K562 (cell line): ENCODE data around the gene PIK3CD. TPM values are rescaled to one million over a fixed set of nuclear protein-coding genes. Genes with fewer than 3 reads are reported as not detected.

Experiments used
- ARNT ChIP-seq, 2 experiments: fragments of 450-650 bp; IDR thresholded peaks; 2 replicates each; pipeline ENCODE4 v1.6.1; 2016; ENCODE audit warnings: mild to moderate bottlenecking in 1 of 2
- BRF1 ChIP-seq: IDR thresholded peaks from 3 replicates; pipeline ENCODE4 v1.6.1; 2011; ENCODE audit warnings: borderline replicate concordance, mild to moderate bottlenecking; ENCODE audit not compliant: insufficient read length; ENCODE audit errors: extremely low read depth
- CBFA2T3 ChIP-seq: fragments of 450-650 bp; IDR thresholded peaks from 2 replicates; pipeline ENCODE4 v1.6.1; 2017
- CBFB ChIP-seq: sonication (generic); formaldehyde crosslinking; IDR thresholded peaks from 2 replicates; pipeline ENCODE4 v1.4.0; 2020; ENCODE audit warnings: mild to moderate bottlenecking, missing genetic modification reagents
- CREB3L1 ChIP-seq: fragments of 450-650 bp; IDR thresholded peaks from 2 replicates; pipeline ENCODE4 v1.6.1; 2014; ENCODE audit warnings: low read depth, mild to moderate bottlenecking, moderate library complexity, borderline replicate concordance
- DNMT1 ChIP-seq: fragments of 450-650 bp; IDR thresholded peaks from 2 replicates; pipeline ENCODE4 v1.6.1; 2016; ENCODE audit warnings: antibody characterized with exemption, mild to moderate bottlenecking
- ETV5 ChIP-seq: sonication (generic); formaldehyde crosslinking; IDR thresholded peaks from 2 replicates; pipeline ENCODE4 v1.4.0; 2020; ENCODE audit warnings: low read depth, mild to moderate bottlenecking, missing genetic modification reagents
- HDAC8 ChIP-seq: fragments of 450-650 bp; IDR thresholded peaks from 2 replicates; pipeline ENCODE4 v1.6.1; 2016; ENCODE audit warnings: mild to moderate bottlenecking, missing genetic modification characterization, moderate library complexity, missing compliant biosample characterization
- KLF13 ChIP-seq: fragments of 450-650 bp; IDR thresholded peaks from 2 replicates; pipeline ENCODE4 v1.6.1; 2016; ENCODE audit warnings: missing genetic modification characterization, low read depth, mild to moderate bottlenecking, missing compliant biosample characterization, moderate library complexity, borderline replicate concordance
- MED1 ChIP-seq: sonication (generic); formaldehyde crosslinking; IDR thresholded peaks from 2 replicates; pipeline ENCODE4 v1.8.1; 2023; ENCODE audit warnings: missing genetic modification reagents, borderline replicate concordance
- MNT ChIP-seq, 2 experiments: fragments of 450-650 bp; conservative IDR thresholded peaks; 2 replicates each; pipeline ENCODE4 v1.6.1; 2017; ENCODE audit warnings: mild to moderate bottlenecking in 2 of 2, moderate library complexity in 2 of 2
- NEUROD1 ChIP-seq: fragments of 150-350 bp; IDR thresholded peaks from 2 replicates; pipeline ENCODE4 v1.6.1; 2014; ENCODE audit warnings: borderline replicate concordance, low read length, low read depth; ENCODE audit not compliant: partially characterized antibody
- POLR2B ChIP-seq: fragments of 450-650 bp; IDR thresholded peaks from 2 replicates; pipeline ENCODE4 v1.6.1; 2018; ENCODE audit warnings: low read depth; ENCODE audit not compliant: partially characterized antibody
- PRDM10 ChIP-seq: fragments of 450-650 bp; IDR thresholded peaks from 2 replicates; pipeline ENCODE4 v1.6.1; 2018; ENCODE audit not compliant: partially characterized antibody
- RB1 ChIP-seq: fragments of 450-650 bp; IDR thresholded peaks from 2 replicates; pipeline ENCODE4 v1.6.1; 2017; ENCODE audit warnings: low read depth, mild to moderate bottlenecking
- SP1 ChIP-seq: sonication (generic); formaldehyde crosslinking; IDR thresholded peaks from 2 replicates; pipeline ENCODE4 v1.8.1; 2022; ENCODE audit warnings: mild to moderate bottlenecking, missing genetic modification reagents
- VEZF1 ChIP-seq: fragments of 200-800 bp; sonication (Bioruptor generic); IDR thresholded peaks from 2 replicates; pipeline ENCODE4 v1.6.1; 2017; ENCODE audit warnings: missing genetic modification characterization, missing compliant biosample characterization
- ZNF444 ChIP-seq: fragments of 250-450 bp; sonication (Bioruptor Pico); IDR thresholded peaks from 2 replicates; pipeline ENCODE4 v1.4.0; 2020; ENCODE audit warnings: mild to moderate bottlenecking, moderate library complexity
- polyA plus RNA-seq, 8 experiments: library from polyadenylated mRNA; depleted of rRNA in 4 of 8; stranded (reverse) in 5 of 8; unstranded in 3 of 8; fragments of >200 nt; fragmentation: Nextera tagmentation in 2 of 8; fragmentation: Illumina TruSeq in 1 of 8; extraction: Ambion mirVana in 2 of 8; extraction: Trizol in 1 of 8; gene quantifications; 2 replicates each; pipeline versions ENCODE4 v1.2.1 to v1.2.3, GENCODE V29; 2011 to 2014; ENCODE audit warnings: inconsistent platforms in 1 of 8, missing spikeins in 1 of 8
- total RNA-seq, 7 experiments: library from RNA; depleted of rRNA in 6 of 7; stranded (reverse); fragments of >200 nt in 6 of 7; fragmentation: Illumina TruSeq in 2 of 7; extraction: Trizol in 2 of 7; gene quantifications; 2 replicates each; pipeline versions ENCODE4 v1.2.1 to v1.2.3, GENCODE V29; 2011 to 2021; ENCODE audit warnings: low replicate concordance in 1 of 7

Gene PIK3CD
- total and polyA plus RNA-seq, 9 of the 15 experiments (the other 6 are each of a cell fraction or from before 2014, with no cell fraction given), result 1.8 to 20.8 (median 7.2) TPM

GRCh38 chr1:9687120-9687873 lies 35.8 kb downstream of the PIK3CD start (continued):
- peak; percentile 89 for TF ChIP-seq PRDM10
- no peak for TF ChIP-seq MED1 (CRISPR knock-in tag)
- 0 out of 2 replicates have a peak, but pooled peaks have one; percentile 47 for TF ChIP-seq KLF13 (tag)
- peak; percentile 71 for TF ChIP-seq SP1 (CRISPR knock-in tag)
- TF ChIP-seq CBFB (CRISPR knock-in tag), result no peak
- no peak for TF ChIP-seq ZNF444
- TF ChIP-seq BRF1, result no peak
- TF ChIP-seq VEZF1 (CRISPR knock-in tag), result peak; percentile 95
- TF ChIP-seq CBFA2T3, result 0 out of 2 replicates have a peak, but pooled peaks have one; percentile 13
- peak; percentile 86 to 90 for TF ChIP-seq MNT (conservative IDR thresholded peaks at IDR 0.05)
- TF ChIP-seq RB1, result peak; percentile 42
- 0 out of 2 replicates have a peak, but pooled peaks have one; percentile 33 for TF ChIP-seq HDAC8
- 0 out of 2 replicates have a peak, but pooled peaks have one; percentile 24 for TF ChIP-seq CREB3L1
- TF ChIP-seq DNMT1, result no peak
- peak; percentile 36 for TF ChIP-seq NEUROD1
- TF ChIP-seq POLR2B, result peak; percentile 59
- peak in 1 of 2 experiments; percentile 38; a peak in 1 of 4 replicates for TF ChIP-seq ARNT (IDR thresholded peaks at IDR 0.05)
- TF ChIP-seq ETV5, result peak; percentile 82
